AML-193 (cell line): ENCODE measurements around the gene TMEM126B.
"Not testable (repeated sequence)": the region's sequence is repeated elsewhere in the genome, so short reads cannot be mapped to it uniquely, and the experiment has no call there.

ENCODE experiments used
- DNase-seq, 2 experiments: peaks; one replicate each; lab custom pipeline; 2025; lab: John Stamatoyannopoulos, UW

TMEM126B gene

DNA sequence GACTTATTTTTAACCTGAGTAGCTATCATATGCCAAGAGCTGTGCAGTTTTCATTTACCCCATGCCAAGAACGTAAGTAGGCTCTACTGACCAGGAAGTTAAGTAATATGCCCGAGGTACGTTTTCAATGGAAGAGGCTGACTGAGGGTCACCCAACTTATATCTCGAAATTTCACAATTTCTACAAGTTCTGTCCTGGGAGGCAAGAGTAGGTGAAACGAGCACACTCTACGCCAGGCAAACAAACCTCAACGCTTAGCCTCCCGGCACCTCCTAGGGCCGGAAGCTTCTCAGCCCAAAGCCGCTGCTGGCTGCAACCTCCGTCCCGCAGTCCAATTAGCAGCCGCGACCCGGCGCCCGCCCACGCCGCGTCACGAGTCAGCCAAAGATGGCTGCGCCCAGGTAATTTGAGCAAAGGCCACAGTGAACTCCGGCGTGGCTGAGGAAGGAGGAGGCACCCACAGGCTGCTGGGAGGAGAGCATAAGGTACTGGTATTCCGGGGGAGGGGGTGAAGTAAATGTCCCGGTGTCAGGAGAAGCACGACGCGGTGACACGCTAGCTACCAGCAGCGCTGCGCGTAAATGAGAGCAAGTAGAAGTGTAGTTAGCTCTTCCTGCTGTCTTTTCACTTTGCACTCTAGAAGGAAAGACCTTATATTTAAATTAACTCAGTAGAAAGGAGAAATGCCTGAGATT lies 19.4 kb downstream of the TMEM126B start, which contains the start of gene TMEM126A:
Gene TMEM126A, plus strand, starts transcription at position 364 of the 696 bp plus-strand sequence. CDS start 2,289 bp downstream, outside the sequence.
- peak; percentile 72 to 83 for DNase-seq

GRCh38 chr11:85651118-85651517 lies 22.7 kb downstream of the TMEM126B start:
- no peak for DNase-seq

DNA sequence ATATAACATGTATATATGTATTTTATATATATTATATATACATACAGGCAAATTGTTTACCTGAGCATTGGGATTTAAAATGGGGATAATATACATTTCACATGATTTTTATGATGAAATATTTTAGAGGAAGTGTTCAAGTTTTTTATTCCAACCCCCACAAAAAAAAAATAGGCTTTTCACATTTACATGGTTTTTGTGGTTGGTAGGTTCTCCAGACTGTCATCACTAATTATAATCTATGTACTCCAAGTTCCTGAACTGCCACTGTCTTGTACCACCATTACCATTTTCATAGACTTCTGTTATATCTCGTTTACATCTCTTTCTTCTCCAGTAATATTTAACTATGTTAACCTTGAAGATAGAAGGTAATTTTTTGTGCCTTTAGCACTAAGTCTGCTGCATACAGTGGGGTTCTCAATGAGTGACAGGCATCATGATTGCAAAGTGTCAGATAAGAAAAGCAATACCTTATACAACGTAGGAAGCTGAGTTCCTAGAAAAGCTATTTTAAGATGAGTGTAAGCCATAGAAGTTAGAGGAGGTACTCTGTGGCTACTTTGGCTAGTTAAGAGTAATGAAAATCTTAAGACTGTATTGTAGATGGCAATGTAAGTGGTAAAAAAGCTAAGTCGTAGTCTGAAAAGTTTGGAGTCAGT lies 24.5 kb downstream of the TMEM126B start:
- DNase-seq, result peak; percentile 35 to 43

DNA sequence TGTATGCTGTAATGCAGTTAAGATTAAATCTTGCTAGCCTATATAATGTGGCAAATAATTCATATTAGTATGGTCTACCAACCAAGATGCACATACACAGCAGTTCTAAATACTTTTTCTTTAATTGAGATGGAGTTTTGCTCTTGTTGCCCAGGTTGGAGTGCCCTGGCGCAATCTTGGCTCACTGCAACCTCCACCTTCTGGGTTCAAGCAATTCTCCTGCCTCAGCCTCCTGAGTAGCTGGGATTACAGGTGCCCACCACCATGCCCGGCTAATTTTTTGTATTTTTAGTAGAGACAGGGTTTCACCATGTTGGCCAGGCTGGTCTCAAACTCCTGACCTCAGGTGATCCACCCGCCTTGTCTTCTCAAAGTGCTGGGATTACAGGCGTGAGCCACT lies 25.9 kb downstream of the TMEM126B start:
- DNase-seq, result not testable (repeated sequence)

DNA sequence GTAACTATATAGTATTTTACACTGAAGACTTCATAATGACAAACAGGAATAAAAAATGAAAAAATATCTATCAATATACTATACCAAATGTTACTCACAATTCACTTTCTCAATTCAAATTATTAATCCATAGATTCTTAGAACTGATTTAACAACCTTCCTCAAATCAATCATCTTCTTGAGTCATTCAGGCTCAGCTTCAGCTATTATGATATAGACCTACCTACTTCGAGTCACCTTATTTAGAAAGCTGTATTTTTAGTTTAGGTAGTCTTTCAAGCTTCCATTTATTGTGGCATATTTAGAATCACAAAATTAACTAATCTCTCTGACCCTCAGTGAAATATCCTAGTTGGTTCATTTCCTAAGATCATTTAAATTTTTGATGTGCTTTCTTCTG lies 28.4 kb downstream of the TMEM126B start:
- DNase-seq, result no peak

DNA sequence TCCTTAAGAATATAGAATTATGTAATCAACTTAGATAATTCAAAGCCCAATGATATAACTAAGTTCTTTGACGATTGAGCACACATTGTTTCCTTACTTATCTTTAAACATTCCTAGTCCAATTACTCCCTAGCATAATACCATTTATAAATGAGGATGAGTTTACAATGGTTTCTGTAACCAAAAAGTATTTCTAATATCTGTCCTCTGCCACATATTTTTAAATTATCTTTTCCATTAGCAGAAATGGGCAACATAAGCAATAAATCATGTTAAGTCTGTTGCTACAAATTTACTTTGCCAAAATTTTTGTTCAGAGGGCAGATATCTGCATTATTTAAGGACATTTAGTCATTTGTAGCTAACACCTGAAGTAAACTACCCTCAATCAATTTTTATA lies 29.8 kb downstream of the TMEM126B start:
- no peak for DNase-seq

DNA sequence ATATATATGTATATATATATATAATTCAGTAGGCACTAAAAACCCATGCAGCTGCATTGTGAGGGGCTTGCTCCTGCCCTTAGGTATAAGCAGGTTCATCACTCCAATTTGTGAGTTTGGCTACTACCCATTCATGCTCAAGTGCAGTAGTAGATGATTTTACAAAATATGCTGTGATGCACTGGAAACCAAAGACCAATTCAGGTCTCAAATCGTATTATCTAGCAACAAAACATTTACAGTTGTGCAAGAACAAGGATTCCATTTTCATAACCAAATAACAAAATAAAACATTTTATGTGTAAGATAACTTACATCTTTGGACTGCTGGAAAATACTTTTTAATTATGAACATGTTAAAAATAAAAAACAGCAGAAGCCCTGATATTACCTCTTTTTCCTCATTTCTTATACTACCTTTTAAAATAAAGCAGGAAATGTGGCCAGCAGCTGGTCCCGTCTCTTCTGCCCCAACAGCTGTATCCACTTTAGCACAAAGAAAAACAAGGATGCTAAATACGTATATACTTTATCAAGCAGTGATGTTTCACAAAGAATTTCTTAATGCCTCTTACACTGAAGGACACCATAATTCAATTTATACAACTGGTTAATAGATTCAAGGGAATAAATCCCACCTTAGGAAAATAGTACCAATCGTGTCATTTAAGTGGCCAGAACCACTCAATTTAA lies 33.7 kb downstream of the TMEM126B start:
- no peak for DNase-seq

DNA sequence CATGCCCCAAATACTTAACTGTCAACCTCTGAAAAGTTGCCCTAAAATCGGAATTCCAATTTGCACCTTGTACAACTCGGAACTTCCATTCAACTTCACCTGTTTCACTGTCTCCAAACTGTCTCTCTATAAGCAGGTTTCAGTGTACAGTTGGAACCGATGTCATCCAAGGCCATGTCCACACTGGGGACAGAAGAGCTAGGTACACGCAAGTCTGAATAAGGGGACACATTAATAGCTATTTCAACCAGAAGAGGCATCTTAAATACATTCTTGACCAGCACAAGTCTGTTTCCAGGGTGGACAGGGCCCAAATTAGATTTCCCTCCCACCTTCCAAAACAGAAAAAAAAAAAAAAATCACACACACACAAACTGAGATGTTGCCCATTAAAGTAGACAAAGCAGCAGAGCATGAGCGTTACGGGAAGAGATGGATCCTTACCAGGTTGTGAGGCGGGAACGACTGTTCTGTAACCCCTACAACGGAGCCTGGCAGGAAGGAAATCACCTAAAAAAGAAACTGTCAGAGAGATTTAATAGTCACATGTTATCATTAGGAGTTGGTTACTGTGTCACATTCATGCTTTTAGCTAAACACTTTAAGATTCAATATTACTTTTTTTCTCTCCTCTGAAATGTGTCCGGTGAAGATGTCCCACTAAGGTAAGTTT lies 34.8 kb downstream of the TMEM126B start:
- no peak for DNase-seq

DNA sequence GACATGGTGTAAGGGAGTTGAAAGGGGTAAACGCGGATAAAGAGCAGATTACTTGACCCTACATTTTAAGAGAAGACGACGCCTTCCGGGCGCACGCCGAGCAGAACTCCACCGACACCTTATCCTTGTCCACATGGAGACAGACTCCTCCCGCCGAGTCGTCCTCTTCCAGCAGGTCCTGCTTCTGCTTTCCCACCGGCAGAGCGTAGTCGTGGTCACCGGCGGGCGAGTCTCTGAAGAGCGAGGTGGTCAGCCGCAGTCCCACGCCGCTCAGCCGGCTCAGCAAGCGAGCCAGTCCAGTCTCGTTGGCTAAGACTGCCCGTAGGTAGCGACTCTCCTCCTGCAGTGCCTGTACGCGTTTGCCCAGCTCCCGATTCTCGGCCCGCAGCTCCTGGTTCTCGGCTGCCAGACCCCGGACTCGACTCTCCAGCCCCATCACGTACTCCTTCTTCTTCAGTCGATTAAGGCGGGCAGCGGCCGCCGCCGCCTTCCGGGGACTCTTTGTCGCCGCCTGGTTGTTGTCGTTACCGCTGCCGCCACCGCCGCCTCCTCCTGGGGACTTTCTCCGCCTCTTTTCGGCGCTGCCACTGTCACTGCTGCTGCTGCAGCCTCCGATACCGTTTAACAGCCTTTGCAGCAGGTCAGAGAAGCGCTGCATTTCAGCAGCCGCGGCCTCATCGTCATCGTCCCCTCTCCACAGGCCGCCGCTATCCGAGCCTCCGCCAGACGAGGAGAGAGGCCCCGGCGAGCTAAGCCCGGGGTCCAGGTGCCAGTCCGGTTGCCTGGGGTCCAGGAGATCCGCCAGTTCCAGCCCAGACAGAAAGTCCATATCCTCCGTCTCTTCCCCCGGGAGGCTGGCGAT lies 35.6 kb downstream of the TMEM126B start:
- peak; percentile 64 to 68 for DNase-seq

DNA sequence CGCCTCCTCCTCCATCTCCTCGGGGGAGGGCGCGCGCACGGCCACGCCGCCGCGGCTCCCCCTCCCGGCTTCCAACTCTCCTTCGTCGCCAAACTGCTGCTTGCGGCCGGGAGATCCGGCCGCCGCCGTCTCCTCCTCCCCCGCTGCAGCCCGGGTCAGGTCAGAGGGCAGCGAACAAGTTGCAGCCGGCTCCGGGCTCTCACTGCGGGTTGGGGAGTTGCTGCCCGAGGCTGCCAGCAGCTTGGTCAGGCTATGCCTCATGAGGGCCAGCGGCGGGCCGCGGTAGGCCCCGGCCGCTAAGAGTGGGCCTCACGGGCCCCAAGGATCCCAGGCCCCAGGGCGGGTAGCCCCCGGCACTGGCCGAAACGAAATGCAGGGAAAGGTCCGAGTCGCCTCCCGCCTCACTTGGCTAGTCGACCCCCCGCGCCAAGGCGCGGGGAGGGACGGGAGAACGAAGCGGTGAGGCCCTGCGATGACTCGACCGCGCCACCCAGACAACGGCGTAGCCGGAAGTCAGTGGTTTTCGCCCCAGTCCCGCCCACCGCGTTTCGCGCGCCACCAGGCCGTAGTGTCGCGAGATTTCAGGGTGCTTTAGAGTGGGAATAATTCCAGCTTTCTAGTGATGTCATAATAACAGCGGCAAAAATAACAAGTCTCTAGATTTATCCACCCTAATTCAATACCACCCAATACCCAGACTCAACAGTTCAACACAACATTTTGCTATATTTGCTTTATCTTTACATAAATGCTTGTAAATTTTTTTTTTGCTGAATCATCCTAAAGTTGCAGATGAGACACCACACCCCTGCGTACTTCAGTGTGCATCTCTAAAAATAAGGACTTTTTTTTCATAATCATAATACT lies 36.5 kb downstream of the TMEM126B start, which contains the start of gene CREBZF:
Gene CREBZF, minus strand, starts transcription at position 515 of the 867 bp plus-strand sequence. Its CDS starts 254 bp downstream, at position 261.
- DNase-seq, result peak; percentile 88

DNA sequence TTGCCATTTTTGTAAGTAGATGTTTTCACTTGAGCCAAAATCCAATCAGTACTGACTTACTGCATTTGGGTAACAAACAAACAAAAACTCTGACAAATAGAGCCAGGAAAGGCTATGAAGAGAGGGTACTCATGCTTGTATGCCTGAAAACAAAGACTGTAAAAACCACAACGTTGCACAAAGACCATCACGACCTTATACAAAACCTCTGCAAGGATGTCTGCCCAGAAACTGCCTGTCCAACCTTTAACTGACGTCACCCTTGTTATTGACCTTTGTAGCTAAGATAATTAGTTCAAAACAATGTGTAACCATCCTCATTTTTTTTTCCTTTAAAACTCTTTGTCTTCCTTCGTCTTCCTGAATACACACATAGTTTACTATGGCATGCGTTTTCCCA lies 37.3 kb downstream of the TMEM126B start:
- no peak for DNase-seq

- DNase-seq, result no peak
Measured at GRCh38 chr11:85666687-85667086, 38.3 kb downstream of the TMEM126B start.

DNA sequence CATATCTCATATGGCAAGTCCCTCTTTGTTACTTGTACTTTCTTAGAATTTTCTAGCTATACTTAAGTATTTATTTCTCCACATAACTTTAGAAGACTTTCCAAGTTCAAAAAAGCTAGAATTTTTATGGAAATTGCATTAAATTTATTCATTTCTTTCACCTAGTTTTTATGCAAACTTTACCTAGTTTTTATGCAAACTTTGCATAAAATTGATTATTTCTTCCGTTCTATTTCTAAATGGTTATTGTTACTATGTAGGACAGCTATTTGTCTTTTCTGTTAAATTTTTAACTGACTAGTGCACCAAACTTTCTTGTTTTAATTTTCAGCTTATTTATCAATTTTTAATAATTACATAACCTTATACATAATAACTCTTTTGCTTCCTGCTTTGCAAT lies 39.8 kb downstream of the TMEM126B start:
- no peak for DNase-seq

- not testable (repeated sequence) for DNase-seq
Measured at GRCh38 chr11:85670949-85671663, 42.7 kb downstream of the TMEM126B start.

DNA sequence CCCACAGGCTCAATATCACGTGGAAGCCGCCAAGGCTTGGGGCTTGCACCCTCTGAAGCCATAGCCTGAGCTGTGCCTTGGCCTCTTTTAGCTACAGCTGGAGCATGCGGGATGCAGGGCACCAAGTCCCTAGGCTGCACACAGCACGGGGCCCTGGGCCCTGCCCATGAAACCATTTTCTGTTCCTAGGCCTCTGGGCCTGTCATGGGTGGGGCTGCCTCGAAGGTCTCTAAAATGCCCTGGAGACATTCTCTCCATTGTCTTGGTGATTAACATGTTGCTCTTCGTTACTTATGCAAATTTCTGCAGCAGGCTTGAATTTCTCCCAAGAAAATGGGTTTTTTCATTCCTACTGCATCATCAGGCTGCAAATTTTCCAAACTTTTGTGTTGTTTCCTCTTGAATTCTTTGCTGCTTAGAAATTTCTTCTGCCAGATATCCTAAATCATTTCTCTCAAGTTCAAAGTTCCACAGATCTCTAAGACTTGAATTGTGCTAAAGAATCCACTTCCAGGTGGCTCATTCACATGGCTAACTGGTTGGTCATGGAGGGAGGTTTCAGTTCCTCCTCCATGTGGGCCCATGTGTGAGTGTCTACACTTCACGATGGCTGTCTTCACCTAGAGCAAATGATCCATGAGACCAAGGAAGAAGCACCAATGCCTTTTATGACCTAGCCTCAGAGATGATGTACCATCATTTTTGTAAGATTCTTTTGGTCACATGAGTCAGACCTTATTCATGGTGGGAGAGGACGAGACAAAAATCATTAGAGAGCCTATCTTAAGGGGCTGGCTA lies 43.9 kb downstream of the TMEM126B start:
- no peak for DNase-seq

- DNase-seq, result no peak
Measured at GRCh38 chr11:85673393-85673792, 45.0 kb downstream of the TMEM126B start.

GRCh38 chr11:85679576-85679975 lies 51.2 kb downstream of the TMEM126B start:
- no peak for DNase-seq

DNA sequence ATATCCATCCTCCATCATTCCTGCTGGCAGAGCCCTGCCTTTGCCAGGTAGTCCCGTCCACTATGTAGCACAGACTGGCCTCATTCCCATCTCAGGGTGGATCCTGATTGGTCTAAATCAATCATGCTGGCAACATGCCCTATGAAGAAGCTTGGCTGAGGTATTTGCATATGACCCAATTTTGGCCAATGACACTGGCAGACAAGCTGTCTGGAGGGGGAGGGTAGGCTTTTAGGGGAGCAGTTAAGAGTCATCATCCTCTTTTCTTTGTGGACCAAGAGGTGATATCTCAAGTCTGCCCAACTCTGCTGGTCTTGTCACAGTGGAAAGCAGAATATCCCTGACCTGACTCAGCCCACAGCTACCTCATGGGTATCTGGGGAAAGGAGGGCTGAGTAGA lies 52.5 kb downstream of the TMEM126B start:
- DNase-seq, result no peak
